Small intestine (tissue), 7 donors: ENCODE data around the gene SEMA5A. TPM values are rescaled to one million over a fixed set of nuclear protein-coding genes. Genes with fewer than 3 reads are reported as not detected.
"Not testable (repeated sequence)": the region's sequence is repeated elsewhere in the genome, so short reads cannot be mapped to it uniquely, and the experiment has no call there.

Experiments
- DNase-seq, 2 donors: peaks; one replicate each; pipeline versions ENCODE4 v3.0.0 to v3.0.0-alpha.2; 2013
- FAIRE-seq: peaks from 2 replicates; lab custom pipeline; 2012; peaks lifted over from hg19 to GRCh38; lab: Jason Lieb, UNC
- H3K27ac ChIP-seq, 3 donors: one replicate each; pipeline ENCODE4 v1.5.1; 2013; ENCODE audit warnings: low read length in 2 of 3, mild to moderate bottlenecking in 2 of 3, control low read depth in 1 of 3, inconsistent platforms in 1 of 3, low read depth in 1 of 3, moderate library complexity in 1 of 3
- H3K27me3 ChIP-seq, 3 donors: one replicate each; pipeline ENCODE4 v1.6.1; 2013; ENCODE audit warnings: low read length in 3 of 3, inconsistent platforms in 1 of 3; ENCODE audit not compliant: control insufficient read depth in 3 of 3, insufficient read depth in 3 of 3
- H3K36me3 ChIP-seq, 3 donors: one replicate each; pipeline ENCODE4 v1.6.1; 2013; ENCODE audit warnings: low read length in 3 of 3, inconsistent platforms in 1 of 3, low read depth in 1 of 3, mild to moderate bottlenecking in 1 of 3, moderate library complexity in 1 of 3; ENCODE audit not compliant: control insufficient read depth in 3 of 3, insufficient read depth in 2 of 3
- H3K4me1 ChIP-seq, 3 donors: one replicate each; pipeline ENCODE4 v1.6.1; 2013; ENCODE audit warnings: low read length in 2 of 3, inconsistent platforms in 1 of 3, low read depth in 1 of 3, mild to moderate bottlenecking in 1 of 3, moderate library complexity in 1 of 3; ENCODE audit not compliant: control insufficient read depth in 3 of 3, insufficient read depth in 2 of 3
- H3K4me3 ChIP-seq, 3 donors: one replicate each; pipeline ENCODE4 v1.5.1; 2013; ENCODE audit warnings: low read length in 3 of 3, control low read depth in 1 of 3, inconsistent platforms in 1 of 3, low read depth in 1 of 3, mild to moderate bottlenecking in 1 of 3, moderate library complexity in 1 of 3
- H3K9me3 ChIP-seq, 2 donors: one replicate each; pipeline ENCODE4 v1.6.1; 2013; ENCODE audit warnings: low read depth in 1 of 2, low read length in 1 of 2; ENCODE audit not compliant: control insufficient read depth in 2 of 2, insufficient read depth in 1 of 2
- WGBS, 3 donors: extraction: QIAGEN DNeasy Blood & Tissue Kit; methylation state at CpG; one replicate each; pipeline ENCODE4 v1.1.7; 2013; 5-methylcytosine and 5-hydroxymethylcytosine counted together
- polyA plus RNA-seq, 4 donors: library from polyadenylated mRNA; stranded (reverse) in 3 of 4; unstranded in 1 of 4; fragments of 200-250 nt in 3 of 4; fragments of 120-200 nt in 1 of 4; gene quantifications; one replicate each; pipeline versions ENCODE4 v1.2.1 to v1.2.3, GENCODE V29; 2013
- donor health status: healthy with polysubstance abuse.
- donor health status: control.
- donor health status: control.
- donor health status: Bipolar disorder and iron deficiency.
- donor health status: healthy.

The SEMA5A gene
- polyA plus RNA-seq, 4 donors: 0.45 to 11.1 (median 1.2) TPM

DNA sequence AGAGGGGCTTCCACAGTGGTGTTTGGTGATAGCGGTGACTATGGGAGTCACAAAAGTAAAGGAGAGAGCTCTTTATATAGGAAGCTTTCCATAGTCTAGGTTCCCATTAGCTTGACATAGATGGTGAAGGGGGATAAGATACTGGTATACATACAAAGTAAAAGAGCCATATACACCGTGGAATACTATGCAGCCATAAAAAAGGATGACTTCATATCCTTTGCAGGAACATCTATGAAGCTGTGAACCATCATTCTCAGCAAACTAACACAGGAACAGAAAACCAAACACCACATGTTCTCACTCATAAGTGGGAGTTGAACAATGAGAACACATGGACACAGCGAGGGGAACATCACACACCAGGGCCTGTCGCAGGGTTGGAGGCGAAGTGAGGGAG lies 146.1 kb downstream of the SEMA5A start:
- H3K4me1 ChIP-seq, H3K27ac ChIP-seq, H3K9me3 ChIP-seq, H3K27me3 ChIP-seq, H3K4me3 ChIP-seq, DNase-seq, FAIRE-seq, H3K36me3 ChIP-seq: not testable (repeated sequence)
- 86 to 94% (median 88%) methylated on average over 5 of the region's 5 CpGs for WGBS, 3 donors

DNA sequence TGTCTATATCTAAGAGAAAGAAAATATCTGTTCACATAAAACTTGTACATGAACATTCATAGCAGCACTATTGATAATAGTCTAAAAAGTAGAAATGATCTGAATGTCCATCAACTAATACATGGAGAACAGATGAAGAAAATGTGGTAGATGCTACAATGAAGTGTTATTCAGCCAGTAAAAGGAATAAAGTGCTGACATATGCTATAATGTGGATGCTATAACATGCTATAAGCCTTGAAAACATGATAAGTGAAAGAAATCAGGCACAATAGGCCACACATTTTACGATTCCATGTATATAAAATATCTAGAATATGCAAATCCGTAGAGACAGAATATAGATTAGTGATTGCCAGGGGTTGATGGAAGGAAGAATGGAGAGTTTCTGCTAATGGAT lies 146.8 kb downstream of the SEMA5A start:
- DNase-seq (no peak), FAIRE-seq (no peak)
- WGBS, 3 donors: 84 to 89% (median 88%) methylated on average over 2 of the region's 2 CpGs
- Histone ChIP-seq H3K9me3 (no peaks in the 10 kb centered on the region), H3K27me3 (no peaks in the 10 kb centered on the region), H3K4me1 (no peaks in the 10 kb centered on the region), H3K27ac (no peak overlapping the region), H3K4me3 (no peak overlapping the region), H3K36me3 (no peaks in the 10 kb centered on the region)

DNA sequence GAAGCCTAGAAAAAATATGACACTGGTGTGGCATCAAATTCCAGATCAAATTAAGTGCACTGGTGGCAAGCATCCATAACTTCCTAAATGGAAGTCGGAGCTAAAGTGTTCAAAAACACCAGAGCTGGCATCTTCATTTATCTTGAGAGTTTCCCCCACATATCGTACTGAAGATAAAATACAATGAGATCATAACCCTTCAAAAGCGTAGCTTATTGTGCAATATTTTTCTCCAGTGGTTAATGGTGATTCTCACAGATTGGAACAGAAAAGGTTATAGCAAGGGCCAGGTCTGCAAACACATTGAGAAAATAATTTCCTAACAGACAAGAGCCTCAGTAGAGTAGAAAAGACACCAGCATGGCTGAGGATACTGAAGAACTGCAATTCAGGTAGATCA lies 147.6 kb downstream of the SEMA5A start:
- Histone ChIP-seq H3K27me3 (no peaks in the 10 kb centered on the region), H3K4me1 (no peaks in the 10 kb centered on the region), H3K4me3 (no peak overlapping the region), H3K36me3 (no peaks in the 10 kb centered on the region), H3K9me3 (no peaks in the 10 kb centered on the region), H3K27ac (no peak overlapping the region)
- FAIRE-seq: no peak
- 71 to 89% (median 80%) methylated on average over 3 of the region's 3 CpGs for WGBS, 3 donors
- no peak for DNase-seq

DNA sequence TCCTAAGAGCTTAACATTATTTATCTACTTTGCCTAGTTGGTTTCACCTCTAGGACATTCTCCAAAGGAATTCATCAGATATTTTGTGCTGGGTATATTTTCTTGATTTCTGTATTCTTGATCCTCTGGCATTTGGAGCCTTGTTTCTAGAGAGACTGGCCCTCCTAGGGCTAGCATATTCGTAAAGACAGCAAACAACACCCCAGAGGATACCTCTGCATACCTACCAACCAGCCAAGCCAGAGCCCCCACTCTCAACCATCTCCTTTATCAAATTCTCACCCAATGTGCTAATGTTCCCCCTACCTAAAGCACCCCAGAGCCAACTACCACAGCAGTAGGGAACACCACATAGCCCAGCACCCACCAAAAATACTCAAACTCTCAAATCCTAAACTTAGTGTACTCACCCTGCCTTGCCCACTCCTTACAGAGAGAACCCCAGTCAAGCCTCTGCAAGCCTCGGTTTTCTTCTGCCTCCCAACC lies 149.5 kb downstream of the SEMA5A start:
- Histone ChIP-seq H3K36me3 (no peaks in the 10 kb centered on the region), H3K4me3 (no peak overlapping the region), H3K27me3 (no peaks in the 10 kb centered on the region), H3K27ac (no peak overlapping the region), H3K4me1 (no peaks in the 10 kb centered on the region), H3K9me3 (no peaks in the 10 kb centered on the region)
- DNase-seq (no peak), FAIRE-seq (no peak)
- WGBS, 3 donors: 61 to 69% (median 62%) methylated on average over 2 of the region's 2 CpGs

DNA sequence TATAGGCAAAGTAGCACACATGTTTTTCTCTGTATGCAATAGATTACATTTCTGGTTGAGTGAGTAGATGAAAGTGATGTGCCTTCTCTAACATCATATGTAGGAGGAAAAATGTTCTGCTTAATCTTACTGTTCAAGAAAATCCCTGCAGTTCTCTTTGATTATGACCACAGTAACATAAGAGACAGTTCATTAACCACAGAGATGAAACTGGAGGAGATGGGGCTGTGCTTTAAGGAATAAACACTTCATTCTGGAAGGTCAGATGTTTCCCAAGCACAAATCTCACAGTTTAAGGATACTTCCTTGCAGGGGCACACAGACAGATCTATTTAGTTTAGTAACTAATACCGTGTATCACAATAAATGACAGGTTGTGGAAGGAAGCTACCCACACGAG lies 150.2 kb downstream of the SEMA5A start:
- no peak for DNase-seq
- 57 to 88% (median 67%) methylated on average over 2 of the region's 2 CpGs for WGBS, 3 donors

DNA sequence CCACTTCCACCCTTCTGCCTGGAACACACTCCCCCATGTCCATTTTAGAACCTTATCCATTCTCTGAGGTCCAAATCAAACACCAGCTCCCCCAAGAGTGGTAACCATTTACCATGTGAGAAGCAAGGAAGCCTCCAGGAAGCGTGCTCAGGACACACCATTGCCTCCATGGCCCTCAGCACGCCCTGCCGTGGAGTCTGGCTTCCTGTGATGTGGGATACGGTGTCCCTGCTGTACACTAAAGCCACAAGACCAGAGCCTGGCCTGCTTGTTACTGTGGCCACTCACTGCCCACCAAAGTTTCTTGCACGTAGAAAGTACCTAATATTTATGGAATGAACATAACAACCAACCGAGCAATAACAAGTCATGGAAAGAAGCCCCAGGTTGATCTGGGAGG lies 151.7 kb downstream of the SEMA5A start:
- no peak overlapping the region for H3K27ac ChIP-seq
- 82 to 88% (median 87%) methylated on average over 6 of the region's 6 CpGs for WGBS, 3 donors
- no peaks in the 10 kb centered on the region for H3K9me3 ChIP-seq
- DNase-seq (no peak), FAIRE-seq (no peak)
- H3K36me3 ChIP-seq: no peaks in the 10 kb centered on the region
- no peaks in the 10 kb centered on the region for H3K4me1 ChIP-seq
- no peaks in the 10 kb centered on the region for H3K27me3 ChIP-seq
- H3K4me3 ChIP-seq: no peak overlapping the region

More for the DNA sequence above, 150.2 kb downstream of the SEMA5A start:
- Histone ChIP-seq H3K36me3 (no peaks in the 10 kb centered on the region), H3K4me1 (no peaks in the 10 kb centered on the region), H3K9me3 (no peaks in the 10 kb centered on the region), H3K4me3 (no peak overlapping the region), H3K27me3 (no peaks in the 10 kb centered on the region), H3K27ac (no peak overlapping the region)
- no peak for FAIRE-seq

DNA sequence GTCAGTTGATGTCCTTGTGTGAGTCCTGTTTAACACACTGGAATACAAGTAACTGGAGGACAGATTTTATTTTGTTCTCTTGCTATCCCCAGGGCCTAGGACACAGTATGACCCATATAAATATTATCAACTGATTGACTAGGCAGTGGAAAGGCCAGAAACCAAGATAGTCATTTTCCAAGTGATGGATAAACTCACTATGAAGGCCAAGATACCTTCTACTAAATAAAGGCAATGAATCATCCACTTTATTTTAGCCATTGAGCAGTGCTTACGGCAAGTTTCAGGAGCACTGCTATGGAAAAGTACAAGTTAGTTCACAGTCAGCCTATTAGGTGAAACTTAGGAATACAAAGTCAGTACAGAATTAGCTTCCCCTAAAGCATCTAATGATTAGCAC lies 153.2 kb downstream of the SEMA5A start:
- WGBS, 3 donors: 90 to 91% (median 91%) methylated on average over 1 of the region's 1 CpG

DNA sequence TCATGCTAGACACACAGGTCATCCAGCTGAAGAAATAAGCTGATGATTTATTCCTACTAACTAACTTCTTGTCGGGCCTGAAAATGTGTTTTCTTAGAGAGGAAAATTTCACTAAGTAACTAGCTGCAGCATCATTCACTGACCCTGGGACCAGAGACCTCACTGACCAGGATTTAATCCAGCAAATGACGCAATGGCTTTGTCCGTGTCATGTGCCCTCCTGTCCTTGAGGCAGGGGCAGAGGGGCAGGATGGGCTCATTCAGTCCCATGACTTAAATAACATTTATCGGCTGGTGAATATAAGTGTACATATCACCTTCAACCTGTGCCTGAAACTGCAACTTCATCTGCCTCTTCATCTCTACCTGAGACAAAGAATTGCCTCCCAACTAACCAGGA lies 154.8 kb downstream of the SEMA5A start:
- no peaks in the 10 kb centered on the region for H3K36me3 ChIP-seq
- no peaks in the 10 kb centered on the region for H3K4me1 ChIP-seq
- no peaks in the 10 kb centered on the region for H3K9me3 ChIP-seq
- H3K27ac ChIP-seq: no peak overlapping the region
- 87 to 94% (median 91%) methylated on average over 4 of the region's 4 CpGs for WGBS, 3 donors
- DNase-seq (peak in 1 of 2 donors; percentile 18), FAIRE-seq (no peak)
- H3K27me3 ChIP-seq: no peaks in the 10 kb centered on the region
- no peak overlapping the region for H3K4me3 ChIP-seq

More for the DNA sequence above, 153.2 kb downstream of the SEMA5A start:
- FAIRE-seq (no peak), DNase-seq (no peak)
- Histone ChIP-seq H3K36me3 (no peaks in the 10 kb centered on the region), H3K4me3 (no peak overlapping the region), H3K27me3 (no peaks in the 10 kb centered on the region), H3K9me3 (no peaks in the 10 kb centered on the region), H3K27ac (no peak overlapping the region), H3K4me1 (no peaks in the 10 kb centered on the region)

DNA sequence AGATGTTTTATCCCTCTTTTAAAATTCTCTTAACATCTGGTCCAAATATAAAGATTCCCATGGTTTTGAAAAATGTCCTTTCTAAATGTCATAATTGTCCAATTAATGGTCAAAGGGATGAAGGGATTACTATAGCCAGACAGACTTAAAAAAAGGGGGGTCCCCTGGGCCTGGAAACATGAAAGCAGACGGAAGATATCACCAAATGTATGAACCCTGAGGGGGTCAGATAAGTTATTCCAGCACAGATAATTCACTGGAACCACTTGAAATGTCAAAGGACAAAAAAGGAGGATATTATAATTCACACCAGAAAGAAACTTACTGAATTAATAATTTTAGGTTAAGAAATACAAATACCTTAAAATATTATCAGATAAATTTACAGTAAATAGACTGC lies 155.8 kb downstream of the SEMA5A start:
- no peak for FAIRE-seq
- WGBS, 3 donors: 65 to 89% (median 82%) methylated on average over 1 of the region's 1 CpG
- no peaks in the 10 kb centered on the region for H3K4me1 ChIP-seq
- H3K9me3 ChIP-seq: no peaks in the 10 kb centered on the region
- DNase-seq: no peak
- no peak overlapping the region for H3K27ac ChIP-seq
- H3K27me3 ChIP-seq: no peaks in the 10 kb centered on the region
- H3K36me3 ChIP-seq: no peaks in the 10 kb centered on the region
- H3K4me3 ChIP-seq: no peak overlapping the region
